ENCODE results near the gene AMBP. TPM values are rescaled to one million over a fixed set of nuclear protein-coding genes. Genes with fewer than 3 reads are reported as not detected.
A peak's percentile ranks its signal among the peaks of the same experiment; 100 is the strongest.

The AMBP gene
- total and polyA plus RNA-seq, 4 donors, result 3,440 to 6,678 (median 4,863) TPM

GRCh38 chr9:114039484-114039883, 38.6 kb downstream of the AMBP start:
- Histone ChIP-seq H3K4me1 (ENCODE audit: control insufficient read depth in 4 of 4, insufficient read depth in 4 of 4, low read length in 3 of 4) (no peaks in the 10 kb centered on the region), H3K9me3 (ENCODE audit: control insufficient read depth in 4 of 4, low read length in 3 of 4) (no peaks in the 10 kb centered on the region), H3K27me3 (ENCODE audit: control insufficient read depth in 4 of 4, insufficient read depth in 4 of 4, low read length in 3 of 4) (no peaks in the 10 kb centered on the region), H3K27ac (ENCODE audit: low read depth in 1 of 2, low read length in 2 of 2) (no peak overlapping the region), H3K36me3 (ENCODE audit: control insufficient read depth in 4 of 4, insufficient read depth in 3 of 4, low read depth in 1 of 4, low read length in 3 of 4) (peaks cover 5 to 46% (median 29%) of the 10 kb centered on the region in 4 donors), H3K4me3 (ENCODE audit: low read depth in 1 of 3, low read length in 3 of 3) (no peak overlapping the region), H3K9ac (ENCODE audit: low read depth in 1 of 2, low read length in 2 of 2) (no peak overlapping the region)
- DNase-seq (ENCODE audit: low spot score), result peak; percentile 12
- TF ChIP-seq MAX (IDR thresholded peaks at IDR 0.05) (no peak), SP1 (IDR thresholded peaks at IDR 0.05) (no peak), NR2F2 (IDR thresholded peaks at IDR 0.05) (no peak), RXRA (IDR thresholded peaks at IDR 0.05) (no peak), ZBTB33 (IDR thresholded peaks at IDR 0.05) (no peak), HNF4A (conservative IDR thresholded peaks at IDR 0.05) (no peak), HNF4G (IDR thresholded peaks at IDR 0.05) (no peak), CTCF (IDR thresholded peaks at IDR 0.05; ENCODE audit: low read depth, low read length, missing input control) (no peak), GABPA (IDR thresholded peaks at IDR 0.05 in 1 of 2, conservative IDR thresholded peaks at IDR 0.05 in 1 of 2) (no peak), YY1 (IDR thresholded peaks at IDR 0.05) (no peak), FOXA2 (IDR thresholded peaks at IDR 0.05) (no peak)
- TF ChIP-seq, protein P1, sequence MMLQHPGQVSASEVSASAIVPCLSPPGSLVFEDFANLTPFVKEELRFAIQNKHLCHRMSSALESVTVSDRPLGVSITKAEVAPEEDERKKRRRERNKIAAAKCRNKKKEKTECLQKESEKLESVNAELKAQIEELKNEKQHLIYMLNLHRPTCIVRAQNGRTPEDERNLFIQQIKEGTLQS (IDR thresholded peaks at IDR 0.05), result no peak
- WGBS, result 81% methylated on average over 5 of the region's 5 CpGs

DNA sequence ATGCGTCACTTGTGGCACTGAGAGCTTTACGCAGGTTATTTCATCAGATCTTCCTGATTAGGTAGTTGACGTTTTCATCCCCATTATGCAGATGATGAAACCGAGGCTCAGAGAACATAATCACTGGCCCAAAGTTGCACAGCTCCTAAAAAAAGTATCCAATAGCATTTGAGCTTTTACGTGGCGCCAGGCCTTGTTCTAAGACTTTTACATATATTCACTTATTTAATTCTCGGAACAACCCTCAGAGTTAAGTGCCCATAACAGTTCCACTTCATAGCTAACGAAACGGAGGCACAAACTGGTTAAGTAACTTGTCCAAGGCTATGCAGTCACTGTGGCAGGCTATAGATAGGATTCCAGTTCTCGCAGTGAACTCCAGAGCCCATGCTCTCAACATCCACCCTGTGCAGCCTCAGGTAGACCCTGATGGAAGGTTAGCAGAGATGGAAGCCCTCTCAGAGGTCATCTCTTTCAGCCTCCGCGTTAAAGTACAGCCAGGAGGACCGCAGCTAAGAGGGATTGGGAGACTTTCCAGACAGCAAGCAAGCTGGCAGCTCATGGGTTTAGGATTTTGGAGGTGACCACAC, 39.3 kb downstream of the AMBP start:
- Histone ChIP-seq H3K4me3 (ENCODE audit: low read depth in 1 of 3, low read length in 3 of 3) (no peak overlapping the region), H3K27me3 (ENCODE audit: control insufficient read depth in 4 of 4, insufficient read depth in 4 of 4, low read length in 3 of 4) (no peaks in the 10 kb centered on the region), H3K36me3 (ENCODE audit: control insufficient read depth in 4 of 4, insufficient read depth in 3 of 4, low read depth in 1 of 4, low read length in 3 of 4) (peaks cover 5 to 53% (median 31%) of the 10 kb centered on the region in 4 donors), H3K4me1 (ENCODE audit: control insufficient read depth in 4 of 4, insufficient read depth in 4 of 4, low read length in 3 of 4) (no peaks in the 10 kb centered on the region), H3K9me3 (ENCODE audit: control insufficient read depth in 4 of 4, low read length in 3 of 4) (no peaks in the 10 kb centered on the region), H3K9ac (ENCODE audit: low read depth in 1 of 2, low read length in 2 of 2) (no peak overlapping the region), H3K27ac (ENCODE audit: low read depth in 1 of 2, low read length in 2 of 2) (no peak overlapping the region)
- TF ChIP-seq CTCF (IDR thresholded peaks at IDR 0.05; ENCODE audit: low read depth, low read length, missing input control) (no peak), FOXA1 (IDR thresholded peaks at IDR 0.05) (no peak), EGR1 (IDR thresholded peaks at IDR 0.05; ENCODE audit: low read depth in 2 of 2) (no peak), FOXA2 (IDR thresholded peaks at IDR 0.05) (no peak), MAX (IDR thresholded peaks at IDR 0.05) (no peak), SP1 (IDR thresholded peaks at IDR 0.05) (no peak), RXRA (IDR thresholded peaks at IDR 0.05) (no peak), GABPA (IDR thresholded peaks at IDR 0.05 in 1 of 2, conservative IDR thresholded peaks at IDR 0.05 in 1 of 2) (no peak), HNF4A (conservative IDR thresholded peaks at IDR 0.05) (no peak), REST (IDR thresholded peaks at IDR 0.05) (no peak), HNF4G (IDR thresholded peaks at IDR 0.05) (no peak)
- TF ChIP-seq, protein P1 (IDR thresholded peaks at IDR 0.05), result no peak
- DNase-seq (ENCODE audit: low spot score), result no peak
- 94% methylated on average over 13 of the region's 13 CpGs for WGBS
